HG03064 (cell line): ENCODE results near the gene ARHGEF37.
"Not testable (repeated sequence)": the region's sequence is repeated elsewhere in the genome, so short reads cannot be mapped to it uniquely, and the experiment has no call there.

Experiments
- ATAC-seq: cut with Tn5 transposase; IDR thresholded peaks from one replicate; pipeline ENCODE4 v1.9.1; 2021; ENCODE audit warnings: low read depth; ENCODE audit not compliant: unreplicated experiment

The ARHGEF37 gene

DNA sequence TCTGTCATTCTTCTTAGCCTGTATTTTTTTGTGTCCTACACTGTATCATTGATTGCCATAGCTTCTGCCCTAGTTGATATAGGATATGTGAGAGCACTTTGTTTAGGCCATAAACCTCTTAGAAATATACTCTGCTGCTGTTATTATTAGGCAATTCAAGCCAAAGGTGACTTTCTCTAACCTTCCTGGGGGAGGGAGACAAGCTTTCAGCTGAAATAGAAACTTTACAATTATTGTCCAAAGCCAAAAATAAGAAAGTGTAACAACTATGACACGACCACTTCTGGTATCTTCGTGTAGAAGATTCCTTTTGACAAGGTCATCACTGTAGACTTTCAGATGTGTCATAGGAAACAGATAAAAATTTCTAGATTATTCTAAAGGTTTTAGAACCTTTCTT is 17.8 kb upstream of the ARHGEF37 start:
- ATAC-seq = no peak

DNA sequence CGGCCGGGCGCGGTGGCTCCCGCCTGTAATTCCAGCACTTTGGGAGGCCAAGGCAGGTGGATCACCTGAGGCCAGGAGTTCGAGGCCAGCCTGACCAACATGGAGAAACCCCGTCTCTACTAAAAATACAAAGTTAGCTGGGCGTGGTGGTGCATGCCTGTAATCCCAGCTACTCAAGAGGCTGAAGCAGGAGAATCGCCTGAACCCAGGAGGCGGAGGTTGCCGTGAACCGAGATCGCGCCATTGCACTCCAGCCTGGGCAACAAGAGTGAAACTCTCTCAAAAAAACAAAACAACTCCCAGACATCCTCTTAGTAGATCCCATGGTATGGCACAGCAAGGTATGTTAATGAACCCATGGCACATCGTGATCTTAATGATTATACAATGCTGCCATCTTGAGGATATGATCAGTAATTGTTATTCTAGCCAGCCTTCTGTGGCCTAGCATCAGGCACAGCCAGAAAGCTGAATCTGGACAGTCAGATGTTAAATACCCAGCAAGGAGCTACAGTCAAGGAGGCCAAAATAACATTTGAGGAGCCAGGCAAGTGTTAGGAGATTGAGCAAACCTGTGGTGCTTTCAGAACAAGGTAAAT is 16.7 kb upstream of the ARHGEF37 start:
- ATAC-seq = peak; percentile 93

- ATAC-seq = no peak
Measured at GRCh38 chr5:149567226-149567625, 14.1 kb upstream of the ARHGEF37 start.

- no peak for ATAC-seq
Measured at GRCh38 chr5:149572170-149572569, 9.1 kb upstream of the ARHGEF37 start.

- ATAC-seq = no peak
Measured at GRCh38 chr5:149572576-149573231, 8.6 kb upstream of the ARHGEF37 start.

- no peak for ATAC-seq
Measured at GRCh38 chr5:149575131-149575530, 6.2 kb upstream of the ARHGEF37 start.

DNA sequence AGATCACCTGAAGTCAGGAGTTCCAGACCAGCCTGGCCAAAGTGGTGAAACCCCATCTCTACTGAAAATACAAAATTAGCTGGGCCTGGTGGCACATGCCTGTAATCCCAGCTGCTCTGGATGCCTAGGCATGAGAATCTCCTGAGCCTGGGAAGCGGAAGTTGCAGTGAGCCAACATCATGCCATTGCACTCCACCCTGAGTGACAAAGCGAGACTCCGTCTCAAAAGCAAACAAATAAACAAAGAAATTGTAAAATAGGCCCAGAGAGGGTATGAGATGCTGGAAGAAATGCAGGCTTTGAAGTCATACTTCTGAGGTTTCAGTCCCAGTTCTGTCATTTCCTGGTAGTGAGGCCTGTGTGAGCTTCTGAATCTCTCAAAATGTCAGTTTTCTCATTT is 5.3 kb upstream of the ARHGEF37 start:
- ATAC-seq = no peak

GRCh38 chr5:149578896-149579295 is 2.4 kb upstream of the ARHGEF37 start:
- ATAC-seq = no peak

DNA sequence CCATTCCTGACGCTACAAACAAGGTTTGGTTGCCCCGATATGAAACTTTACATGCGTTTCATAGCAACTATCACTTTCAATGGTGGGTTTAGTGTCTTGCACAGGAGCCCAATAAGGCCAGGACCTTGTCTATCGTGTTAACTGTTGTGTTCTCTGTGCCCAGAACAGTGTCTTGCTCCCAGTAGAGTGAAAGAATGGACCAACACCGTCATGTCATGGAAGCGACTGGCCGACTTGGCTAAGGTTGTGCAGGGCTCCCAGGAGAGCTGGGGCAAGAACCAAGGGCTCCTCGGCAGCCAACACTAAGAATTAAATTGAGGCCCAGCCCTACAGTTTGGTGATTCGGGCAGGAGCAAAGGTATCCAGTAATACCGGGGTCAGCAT is 498 bp upstream of the ARHGEF37 start:
- ATAC-seq = no peak

GRCh38 chr5:149581931-149582768 is 852 bp downstream of the ARHGEF37 start:
- no peak for ATAC-seq

DNA sequence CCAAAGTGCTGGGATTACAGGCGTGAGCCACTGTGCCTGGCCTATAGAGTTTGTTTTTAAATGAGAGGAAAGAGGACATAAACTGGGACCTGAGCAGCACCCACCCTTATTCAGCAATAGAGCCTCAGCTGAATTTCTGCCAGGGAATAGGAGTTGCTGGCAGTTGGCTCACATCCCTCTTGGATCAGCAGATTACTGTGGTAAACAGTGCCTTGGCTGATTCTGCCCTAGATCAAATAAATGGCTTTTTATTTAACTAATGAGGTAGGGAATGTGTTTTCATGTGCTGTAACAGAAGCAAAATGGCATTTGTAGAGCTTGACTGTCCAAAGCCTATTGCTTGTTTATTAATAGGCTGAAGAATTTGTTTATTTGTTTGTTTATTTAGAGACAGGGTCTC is 2.1 kb downstream of the ARHGEF37 start:
- no peak for ATAC-seq

GRCh38 chr5:149584121-149584520 is 2.8 kb downstream of the ARHGEF37 start:
- no peak for ATAC-seq

GRCh38 chr5:149585910-149586309 is 4.6 kb downstream of the ARHGEF37 start:
- ATAC-seq = no peak

DNA sequence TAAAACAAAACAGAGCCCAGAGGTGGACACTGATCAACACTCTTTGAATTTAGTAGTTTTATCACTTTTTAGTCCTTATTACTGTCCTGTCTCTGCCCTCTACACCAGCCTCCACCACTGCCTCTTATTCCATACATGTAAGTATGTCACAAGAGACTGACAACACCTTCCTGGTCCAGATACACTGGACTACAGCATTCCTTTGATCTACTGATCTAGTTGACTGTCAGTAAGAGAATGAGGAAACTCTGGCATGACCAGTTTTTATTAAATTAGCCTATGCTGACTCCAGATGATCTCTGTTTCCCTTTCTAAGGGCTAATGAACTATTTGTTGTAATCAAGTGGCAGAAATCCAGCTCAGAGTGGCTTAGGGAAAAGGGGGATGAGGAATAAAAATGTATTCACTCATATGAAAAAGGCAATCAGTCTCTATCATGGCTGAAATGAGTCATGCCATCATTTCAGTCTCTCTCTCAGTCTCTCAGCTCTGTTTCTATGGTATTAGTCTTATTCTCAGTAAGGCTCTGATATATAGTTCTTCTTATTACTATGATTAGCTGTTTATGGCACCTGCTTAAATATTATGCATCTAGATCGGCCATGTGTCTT is 5.5 kb downstream of the ARHGEF37 start:
- no peak for ATAC-seq

GRCh38 chr5:149588936-149589335 is 7.6 kb downstream of the ARHGEF37 start:
- no peak for ATAC-seq

- no peak for ATAC-seq
Measured at GRCh38 chr5:149593370-149593769, 12.1 kb downstream of the ARHGEF37 start.

DNA sequence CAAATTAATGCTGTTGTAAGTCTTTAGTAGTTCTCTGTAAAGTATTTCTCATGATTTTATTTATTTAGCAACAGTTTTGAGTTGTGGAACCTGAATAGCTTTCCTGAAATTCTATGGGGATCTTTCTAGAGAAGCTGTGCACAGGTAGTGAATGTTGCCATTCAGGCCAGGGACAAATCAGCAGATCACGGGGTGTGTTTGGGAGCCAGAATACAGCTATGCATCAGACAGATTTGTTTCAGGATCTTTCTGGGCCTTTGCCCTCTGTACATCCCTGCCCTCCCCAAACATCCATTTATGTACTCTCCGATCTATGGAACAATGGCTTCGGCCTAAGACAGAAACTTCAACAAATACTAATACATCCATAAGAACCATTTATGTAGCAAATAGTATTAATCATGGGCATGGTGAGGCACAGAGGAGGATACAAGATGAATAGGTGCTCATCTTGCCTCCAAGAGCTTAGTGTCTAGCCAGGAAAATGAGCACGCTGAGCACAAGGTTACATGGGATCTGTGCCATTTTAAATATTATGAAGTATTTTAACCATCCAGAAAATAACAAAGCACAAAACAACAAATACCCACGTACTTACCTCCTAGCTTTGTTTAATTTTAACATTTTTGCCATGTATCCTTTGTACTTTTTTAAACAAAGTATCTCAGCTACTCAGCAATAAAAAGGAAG is 13.1 kb downstream of the ARHGEF37 start:
- ATAC-seq = no peak

GRCh38 chr5:149595105-149595504 is 13.8 kb downstream of the ARHGEF37 start:
- ATAC-seq = not testable (repeated sequence)

DNA sequence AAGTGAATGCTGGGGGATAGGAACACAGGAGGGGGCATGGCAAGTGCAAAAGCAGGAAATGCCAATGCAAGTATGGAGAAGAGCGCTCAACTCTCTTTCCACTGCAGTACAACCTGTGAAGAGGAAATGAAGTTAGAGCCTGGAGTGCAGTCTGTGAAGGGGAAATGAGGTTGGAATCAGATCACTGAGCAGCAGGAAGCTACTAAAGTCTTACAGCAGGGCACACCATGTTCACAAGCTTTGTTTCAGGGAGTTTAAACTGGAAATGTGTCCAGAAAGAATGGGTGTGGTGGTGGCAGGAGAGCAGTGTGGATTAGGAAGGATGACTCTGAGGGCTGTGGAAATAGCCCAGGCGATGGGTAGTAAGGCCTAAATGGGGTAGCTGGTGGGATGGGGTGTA is 15.4 kb downstream of the ARHGEF37 start:
- no peak for ATAC-seq

DNA sequence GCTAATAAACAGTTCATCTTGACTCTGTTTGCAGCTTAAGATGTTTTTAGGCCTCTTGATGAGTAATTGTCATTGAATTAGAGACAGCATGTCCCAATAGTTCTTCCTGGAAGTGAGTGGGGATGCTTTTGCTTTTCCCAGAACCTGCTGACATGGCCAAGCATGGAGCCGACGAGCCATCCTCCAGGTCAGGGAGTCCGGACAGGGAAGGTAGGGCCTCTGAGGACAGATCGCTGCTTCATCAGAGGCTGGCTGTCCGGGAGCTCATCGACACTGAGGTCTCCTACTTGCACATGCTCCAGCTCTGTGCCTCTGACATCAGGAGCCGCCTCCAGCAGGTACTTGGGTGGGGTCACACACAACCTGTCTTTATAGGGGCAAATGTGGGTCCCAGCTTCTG is 16.3 kb downstream of the ARHGEF37 start:
- ATAC-seq = no peak

GRCh38 chr5:149598234-149598633 is 16.9 kb downstream of the ARHGEF37 start:
- not testable (repeated sequence) for ATAC-seq
